K562 (cell line): ENCODE measurements around the gene PRAMEF11.

Experiments
- ATF6 ChIP-seq: sonication (generic); formaldehyde crosslinking; IDR thresholded peaks from 2 replicates; pipeline ENCODE4 v1.4.0; 2020; ENCODE audit warnings: mild to moderate bottlenecking, missing genetic modification reagents
- ETV6 ChIP-seq, 3 experiments: fragments of 150-350 bp in 1 of 3; sonication (generic) in 1 of 3; formaldehyde crosslinking in 1 of 3; IDR thresholded peaks; 2 replicates each; pipeline versions ENCODE4 v1.6.1 to v1.8.0; 2014 to 2022; ENCODE audit warnings: borderline replicate concordance in 2 of 3, low read depth in 2 of 3, antibody characterized with exemption in 1 of 3, low read length in 1 of 3, mild to moderate bottlenecking in 1 of 3, missing genetic modification reagents in 1 of 3
- FOSL1 ChIP-seq: fragments of 200-800 bp; sonication (Bioruptor generic); conservative IDR thresholded peaks from 2 replicates; pipeline ENCODE4 v1.6.1; 2016; ENCODE audit warnings: missing genetic modification characterization, missing compliant biosample characterization
- FOXA3 ChIP-seq, 2 experiments: fragments of 450-650 bp in 1 of 2; sonication (generic) in 1 of 2; formaldehyde crosslinking; IDR thresholded peaks in 1 of 2; conservative IDR thresholded peaks in 1 of 2; 2 replicates each; pipeline versions ENCODE4 v1.4.0 to v1.8.0; 2020 to 2022; ENCODE audit warnings: mild to moderate bottlenecking in 2 of 2, missing genetic modification reagents in 1 of 2
- IRF1 ChIP-seq: sonication (generic); formaldehyde crosslinking; IDR thresholded peaks from 2 replicates; pipeline ENCODE4 v1.8.0; 2022; ENCODE audit warnings: missing genetic modification reagents, mild to moderate bottlenecking, borderline replicate concordance
- MAFK ChIP-seq: IDR thresholded peaks from 2 replicates; pipeline ENCODE4 v1.6.1; 2011; ENCODE audit warnings: low read length, improper control_type of control experiment
- MTA1 ChIP-seq: fragments of 450-650 bp; IDR thresholded peaks from 2 replicates; pipeline ENCODE4 v1.6.1; 2017; ENCODE audit warnings: borderline replicate concordance
- MYC ChIP-seq, 2 experiments: fragments of 250-450 bp in 1 of 2; sonication (Bioruptor Pico) in 1 of 2; IDR thresholded peaks; 2 replicates each; pipeline versions ENCODE4 v1.5.1 to v1.6.1; 2012 to 2021; ENCODE audit warnings: low read depth in 2 of 2, borderline replicate concordance in 1 of 2, improper control_type of control experiment in 1 of 2, low read length in 1 of 2, mild to moderate bottlenecking in 1 of 2, moderate library complexity in 1 of 2
- NR1H2 ChIP-seq: sonication (generic); formaldehyde crosslinking; IDR thresholded peaks from 2 replicates; pipeline ENCODE4 v1.4.0; 2020; ENCODE audit warnings: mild to moderate bottlenecking, missing genetic modification reagents
- RBFOX2 ChIP-seq: fragments of 200-400 bp; formaldehyde crosslinking; IDR thresholded peaks from 2 replicates; pipeline ENCODE4 v1.6.1; 2017; ENCODE audit warnings: low read depth, mild to moderate bottlenecking, low read length, moderate library complexity
- RNF2 ChIP-seq: sonication (generic); IDR thresholded peaks from 2 replicates; pipeline ENCODE4 v1.6.1; 2016
- TCF7L2 ChIP-seq: fragments of 150-350 bp; IDR thresholded peaks from 2 replicates; pipeline ENCODE4 v1.6.1; 2016; ENCODE audit warnings: low read depth, mild to moderate bottlenecking, low read length, moderate library complexity
- TF ChIP-seq, protein P1 (sequence below), 2 experiments: fragments of 200-800 bp in 1 of 2; sonication (Bioruptor generic) in 1 of 2; sonication (generic) in 1 of 2; formaldehyde crosslinking in 1 of 2; IDR thresholded peaks in 1 of 2; conservative IDR thresholded peaks in 1 of 2; 2 replicates each; pipeline versions ENCODE4 v1.5.0 to v1.6.1; 2016 to 2020; ENCODE audit warnings: missing compliant biosample characterization in 1 of 2, missing genetic modification characterization in 1 of 2, missing genetic modification reagents in 1 of 2
- TF ChIP-seq, protein P2 (sequence below), 3 experiments: IDR thresholded peaks in 2 of 3; conservative IDR thresholded peaks in 1 of 3; 2 replicates each; pipeline ENCODE4 v1.5.1; 2011 to 2012; ENCODE audit warnings: low read length in 3 of 3, mild to moderate bottlenecking in 3 of 3, control low read depth in 2 of 3, improper control_type of control experiment in 1 of 3, inconsistent platforms in 1 of 3, low read depth in 1 of 3, mixed read lengths in 1 of 3, moderate library complexity in 1 of 3; ENCODE audit not compliant: insufficient read depth in 2 of 3

GRCh38 chr1:12778061-12778460, 53.1 kb downstream of the PRAMEF11 start:
- TF ChIP-seq ATF6 (CRISPR knock-in tag) = no peak
- no peak for TF ChIP-seq NR1H2 (CRISPR knock-in tag)
- TF ChIP-seq, protein P1, sequence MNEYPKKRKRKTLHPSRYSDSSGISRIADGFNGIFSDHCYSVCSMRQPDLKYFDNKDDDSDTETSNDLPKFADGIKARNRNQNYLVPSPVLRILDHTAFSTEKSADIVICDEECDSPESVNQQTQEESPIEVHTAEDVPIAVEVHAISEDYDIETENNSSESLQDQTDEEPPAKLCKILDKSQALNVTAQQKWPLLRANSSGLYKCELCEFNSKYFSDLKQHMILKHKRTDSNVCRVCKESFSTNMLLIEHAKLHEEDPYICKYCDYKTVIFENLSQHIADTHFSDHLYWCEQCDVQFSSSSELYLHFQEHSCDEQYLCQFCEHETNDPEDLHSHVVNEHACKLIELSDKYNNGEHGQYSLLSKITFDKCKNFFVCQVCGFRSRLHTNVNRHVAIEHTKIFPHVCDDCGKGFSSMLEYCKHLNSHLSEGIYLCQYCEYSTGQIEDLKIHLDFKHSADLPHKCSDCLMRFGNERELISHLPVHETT (CRISPR knock-in tag; conservative IDR thresholded peaks at IDR 0.05 in 1 of 2, IDR thresholded peaks at IDR 0.05 in 1 of 2) = no peak
- TF ChIP-seq MAFK = no peak
- TF ChIP-seq, protein P2, sequence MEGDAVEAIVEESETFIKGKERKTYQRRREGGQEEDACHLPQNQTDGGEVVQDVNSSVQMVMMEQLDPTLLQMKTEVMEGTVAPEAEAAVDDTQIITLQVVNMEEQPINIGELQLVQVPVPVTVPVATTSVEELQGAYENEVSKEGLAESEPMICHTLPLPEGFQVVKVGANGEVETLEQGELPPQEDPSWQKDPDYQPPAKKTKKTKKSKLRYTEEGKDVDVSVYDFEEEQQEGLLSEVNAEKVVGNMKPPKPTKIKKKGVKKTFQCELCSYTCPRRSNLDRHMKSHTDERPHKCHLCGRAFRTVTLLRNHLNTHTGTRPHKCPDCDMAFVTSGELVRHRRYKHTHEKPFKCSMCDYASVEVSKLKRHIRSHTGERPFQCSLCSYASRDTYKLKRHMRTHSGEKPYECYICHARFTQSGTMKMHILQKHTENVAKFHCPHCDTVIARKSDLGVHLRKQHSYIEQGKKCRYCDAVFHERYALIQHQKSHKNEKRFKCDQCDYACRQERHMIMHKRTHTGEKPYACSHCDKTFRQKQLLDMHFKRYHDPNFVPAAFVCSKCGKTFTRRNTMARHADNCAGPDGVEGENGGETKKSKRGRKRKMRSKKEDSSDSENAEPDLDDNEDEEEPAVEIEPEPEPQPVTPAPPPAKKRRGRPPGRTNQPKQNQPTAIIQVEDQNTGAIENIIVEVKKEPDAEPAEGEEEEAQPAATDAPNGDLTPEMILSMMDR (IDR thresholded peaks at IDR 0.05 in 2 of 3, conservative IDR thresholded peaks at IDR 0.05 in 1 of 3; ENCODE audit: insufficient read depth in 2 of 3, low read depth in 1 of 3, low read length in 3 of 3) = no peak
- TF ChIP-seq ETV6 (IDR thresholded peaks at IDR 0.05; ENCODE audit: borderline replicate concordance in 1 of 2, low read depth in 2 of 2, low read length in 1 of 2) = no peak
- no peak for TF ChIP-seq ETV6 (CRISPR knock-in tag; IDR thresholded peaks at IDR 0.05; ENCODE audit: borderline replicate concordance)
- TF ChIP-seq RBFOX2 = no peak
- TF ChIP-seq MTA1 = no peak
- no peak for TF ChIP-seq TCF7L2
- TF ChIP-seq MYC (IDR thresholded peaks at IDR 0.05; ENCODE audit: low read depth, low read length) = no peak
- no peak for TF ChIP-seq MYC (CRISPR knock-in tag; IDR thresholded peaks at IDR 0.05; ENCODE audit: borderline replicate concordance, low read depth)
- no peak for TF ChIP-seq IRF1 (CRISPR knock-in tag)
- no peak for TF ChIP-seq RNF2
- no peak for TF ChIP-seq FOSL1 (tag)
- TF ChIP-seq FOXA3 (CRISPR knock-in tag; conservative IDR thresholded peaks at IDR 0.05 in 1 of 2, IDR thresholded peaks at IDR 0.05 in 1 of 2) = no peak
